NT2/D1 (cell line): ENCODE results near the gene PUM1.

Experiments
- DNase-seq: peaks from one replicate; pipeline ENCODE4 v3.0.0-alpha.2; 2011; ENCODE audit warnings: low read depth, low spot score
- H3K27me3 ChIP-seq: 2 replicates; pipeline ENCODE4 v1.6.0; 2011; ENCODE audit warnings: mild to moderate bottlenecking; ENCODE audit not compliant: insufficient read length, insufficient read depth
- H3K36me3 ChIP-seq: 2 replicates; pipeline ENCODE4 v1.6.1; 2011; ENCODE audit warnings: mild to moderate bottlenecking, low read length, mixed read lengths; ENCODE audit not compliant: insufficient read depth, insufficient read length
- H3K4me1 ChIP-seq: 2 replicates; pipeline ENCODE4 v1.5.1; 2011; ENCODE audit not compliant: insufficient read depth, insufficient read length
- H3K4me3 ChIP-seq: 2 replicates; pipeline ENCODE4 v1.5.1; 2011; ENCODE audit warnings: low read depth; ENCODE audit not compliant: insufficient read length
- H3K9ac ChIP-seq: 2 replicates; pipeline ENCODE4 v1.6.0; 2011; ENCODE audit warnings: low read depth; ENCODE audit not compliant: insufficient read length
- H3K9me3 ChIP-seq: 2 replicates; pipeline ENCODE4 v1.5.1; 2011; ENCODE audit warnings: mild to moderate bottlenecking, low read length; ENCODE audit not compliant: insufficient read depth
- SUZ12 ChIP-seq: IDR thresholded peaks from 2 replicates; pipeline ENCODE4 v1.6.1; 2011; ENCODE audit not compliant: insufficient read length, insufficient read depth; ENCODE audit errors: extremely low read depth
- YY1 ChIP-seq: IDR thresholded peaks from 2 replicates; pipeline ENCODE4 v1.6.1; 2011; ENCODE audit not compliant: insufficient read length, insufficient read depth
- ZNF274 ChIP-seq: IDR thresholded peaks from 2 replicates; pipeline ENCODE4 v1.6.1; 2011; ENCODE audit warnings: mild to moderate bottlenecking, low read depth, low read length

The PUM1 gene

DNA sequence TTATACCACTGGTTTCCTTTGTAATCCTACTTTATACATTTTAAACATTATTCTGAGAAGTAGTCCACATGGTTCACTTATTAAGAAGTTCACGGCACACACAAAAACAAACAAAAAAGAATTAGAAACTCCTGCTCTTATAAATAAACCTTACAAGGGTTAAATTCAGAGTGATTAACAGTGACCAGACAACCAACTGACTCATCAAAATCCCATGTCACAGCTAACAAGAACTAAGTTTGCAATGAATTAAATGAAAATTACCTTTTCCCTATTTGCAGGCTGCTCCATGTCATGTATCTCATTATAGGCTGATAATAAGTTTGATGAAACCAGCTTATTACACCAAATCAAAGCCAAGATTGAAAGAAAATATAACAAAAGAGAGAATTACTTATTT is 77.5 kb downstream of the PUM1 start:
- no peak for DNase-seq
- Histone ChIP-seq H3K9me3 (no peaks in the 10 kb centered on the region), H3K4me1 (no peaks in the 10 kb centered on the region), H3K36me3 (peaks cover 59% of the 10 kb centered on the region), H3K9ac (no peak overlapping the region), H3K27me3 (no peaks in the 10 kb centered on the region), H3K4me3 (no peak overlapping the region)
- no peak for TF ChIP-seq SUZ12
- TF ChIP-seq ZNF274: no peak
- TF ChIP-seq YY1: no peak

DNA sequence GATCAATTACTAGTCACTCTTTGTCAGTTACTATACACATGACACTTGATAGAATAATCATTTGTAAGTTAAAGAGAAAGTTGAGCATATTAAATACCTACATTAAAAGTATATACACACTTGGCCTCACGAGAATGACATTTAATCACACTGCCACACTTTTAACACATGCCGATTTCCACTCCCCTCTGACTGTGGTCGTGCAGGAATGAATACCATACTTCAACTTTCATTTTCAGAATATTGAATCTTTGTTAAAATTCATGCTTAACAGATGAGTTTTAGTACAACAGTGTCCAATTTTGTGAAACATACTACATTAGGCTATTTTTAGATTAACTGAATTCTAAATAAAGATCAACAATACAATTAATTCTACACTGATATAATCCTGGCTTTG is 78.8 kb downstream of the PUM1 start:
- Histone ChIP-seq H3K9ac (no peak overlapping the region), H3K27me3 (no peaks in the 10 kb centered on the region), H3K9me3 (no peaks in the 10 kb centered on the region), H3K4me1 (no peaks in the 10 kb centered on the region), H3K36me3 (peaks cover 54% of the 10 kb centered on the region), H3K4me3 (no peak overlapping the region)
- no peak for DNase-seq
- TF ChIP-seq YY1: no peak
- no peak for TF ChIP-seq SUZ12
- no peak for TF ChIP-seq ZNF274

DNA sequence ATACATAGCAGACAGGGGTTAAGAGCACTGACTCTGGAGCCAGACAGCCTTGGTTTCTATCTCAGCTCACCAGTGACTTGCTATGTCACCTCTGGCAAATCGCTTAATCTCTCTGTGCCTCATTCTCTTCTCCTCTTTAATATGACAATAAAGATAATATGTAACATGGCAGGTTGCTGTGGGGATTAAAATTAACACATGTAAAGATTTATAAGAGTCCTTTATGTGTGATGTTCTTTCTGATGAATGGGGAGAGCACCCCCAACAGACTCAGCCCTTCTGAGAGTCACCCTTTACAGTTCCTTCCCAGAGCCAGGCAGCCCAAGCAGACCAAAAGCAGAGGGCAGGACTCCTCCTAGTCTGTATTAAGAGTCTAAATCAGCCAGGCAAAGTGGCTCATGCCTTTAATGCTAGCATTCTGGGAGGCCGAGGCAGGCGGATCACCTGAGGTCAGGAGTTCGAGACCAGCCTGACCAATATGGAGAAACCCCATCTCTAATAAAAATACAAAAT is 80.5 kb downstream of the PUM1 start:
- Histone ChIP-seq H3K9me3 (no peaks in the 10 kb centered on the region), H3K27me3 (no peaks in the 10 kb centered on the region), H3K36me3 (peaks cover 53% of the 10 kb centered on the region), H3K4me3 (no peak overlapping the region), H3K9ac (no peak overlapping the region), H3K4me1 (no peaks in the 10 kb centered on the region)
- DNase-seq: no peak
- TF ChIP-seq ZNF274: no peak
- TF ChIP-seq YY1: no peak
- no peak for TF ChIP-seq SUZ12

DNA sequence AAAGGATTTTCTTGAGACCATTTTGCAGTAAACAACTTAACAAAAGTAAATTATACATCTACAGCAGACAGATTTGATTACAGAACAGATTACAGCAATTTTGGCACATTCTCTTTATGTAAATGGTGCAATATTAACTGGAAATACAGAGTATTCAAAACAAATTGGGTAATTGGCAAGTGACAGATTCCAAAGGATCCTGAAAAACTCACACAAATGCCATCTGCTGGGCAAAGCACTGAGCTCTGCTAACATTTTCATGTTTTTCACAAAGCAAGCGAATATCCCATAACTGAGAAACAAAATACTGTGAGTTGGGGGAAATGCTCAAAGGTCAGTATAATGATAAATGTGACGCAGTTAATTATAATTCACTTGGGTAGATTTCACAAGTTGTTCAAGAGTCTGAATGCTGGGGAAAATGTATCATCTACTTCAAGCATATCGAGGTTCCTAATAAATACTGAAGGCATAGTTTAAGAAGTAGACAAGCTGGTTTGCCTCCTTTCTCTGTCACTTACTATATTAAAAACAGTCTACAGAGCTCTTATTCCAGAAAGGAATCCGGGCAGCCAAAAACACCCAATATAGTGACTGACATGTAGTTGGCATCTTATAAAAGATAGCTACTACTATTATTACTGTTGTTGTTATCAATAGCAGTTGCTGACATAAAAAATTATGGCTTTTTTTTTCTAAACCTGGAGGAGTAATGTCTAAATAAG is 81.2 kb downstream of the PUM1 start:
- Histone ChIP-seq H3K9ac (no peak overlapping the region), H3K36me3 (peaks cover 56% of the 10 kb centered on the region), H3K9me3 (no peaks in the 10 kb centered on the region), H3K4me1 (no peaks in the 10 kb centered on the region), H3K4me3 (no peak overlapping the region), H3K27me3 (no peaks in the 10 kb centered on the region)
- no peak for TF ChIP-seq ZNF274
- TF ChIP-seq SUZ12: no peak
- TF ChIP-seq YY1: no peak
- no peak for DNase-seq

DNA sequence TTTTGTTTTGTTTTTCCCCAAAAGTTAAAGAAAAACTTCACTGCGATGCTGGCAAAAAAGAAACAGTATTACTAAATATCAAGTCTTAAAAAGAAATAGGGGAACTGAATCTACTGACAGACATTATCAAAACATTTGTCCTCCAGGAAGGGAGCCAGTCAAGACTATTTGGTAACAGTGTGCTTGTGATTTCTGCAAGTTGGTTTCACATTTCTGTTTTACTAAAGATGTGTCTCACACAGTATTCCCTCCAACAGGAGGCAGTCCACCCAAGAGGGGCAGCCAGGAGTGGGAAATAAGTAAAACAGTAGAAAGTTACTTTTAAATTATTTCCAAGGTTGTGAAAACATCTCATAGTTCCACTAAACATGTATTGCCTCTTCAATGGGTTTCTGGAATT is 82.6 kb downstream of the PUM1 start:
- no peak overlapping the region for H3K4me3 ChIP-seq
- no peak overlapping the region for H3K9ac ChIP-seq
- DNase-seq: no peak
- H3K27me3 ChIP-seq: no peaks in the 10 kb centered on the region
- no peaks in the 10 kb centered on the region for H3K4me1 ChIP-seq
- TF ChIP-seq ZNF274 (no peak), YY1 (no peak), SUZ12 (no peak)
- no peaks in the 10 kb centered on the region for H3K9me3 ChIP-seq
- H3K36me3 ChIP-seq: peaks cover 60% of the 10 kb centered on the region

DNA sequence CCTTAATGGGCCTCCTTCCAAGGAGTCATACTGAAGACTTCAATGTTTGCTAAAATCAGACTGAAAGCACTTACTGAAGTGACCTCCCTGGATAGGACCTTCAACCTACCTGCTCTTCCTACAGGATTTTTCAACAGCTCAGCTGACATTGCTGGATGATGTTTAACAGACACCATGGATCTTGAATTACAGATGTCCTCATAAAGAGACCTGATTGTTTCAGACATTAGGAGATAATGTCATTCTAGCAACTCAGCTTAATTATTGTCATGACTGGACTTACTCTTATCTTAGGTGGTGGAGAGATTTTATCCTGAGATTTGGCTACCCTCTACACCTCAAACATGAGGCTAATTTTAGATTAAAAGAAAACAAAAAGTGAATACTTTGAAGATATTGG is 83.1 kb downstream of the PUM1 start:
- no peaks in the 10 kb centered on the region for H3K4me1 ChIP-seq
- no peak for DNase-seq
- TF ChIP-seq YY1: no peak
- TF ChIP-seq SUZ12: no peak
- no peak for TF ChIP-seq ZNF274
- peaks cover 65% of the 10 kb centered on the region for H3K36me3 ChIP-seq
- no peaks in the 10 kb centered on the region for H3K9me3 ChIP-seq
- no peaks in the 10 kb centered on the region for H3K27me3 ChIP-seq
- no peak overlapping the region for H3K9ac ChIP-seq
- no peak overlapping the region for H3K4me3 ChIP-seq

DNA sequence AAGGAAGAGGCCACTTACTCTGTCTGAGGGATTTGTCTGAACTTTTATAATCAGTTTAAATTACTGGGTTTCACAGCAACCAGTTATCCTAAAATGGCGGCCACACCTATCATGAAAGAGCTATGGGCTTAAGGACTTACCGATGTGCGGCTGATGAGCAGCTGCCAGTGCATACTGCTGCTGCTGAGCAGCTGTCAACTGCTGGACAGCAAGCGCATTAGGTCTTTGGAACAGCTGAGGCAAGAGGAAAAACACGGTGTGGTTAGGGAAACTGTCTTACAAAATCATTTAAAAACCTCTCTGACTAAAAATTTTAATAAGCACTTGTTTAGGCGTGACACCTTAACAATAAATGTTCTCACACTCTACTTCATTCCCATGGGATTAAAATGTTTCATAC is 84.3 kb downstream of the PUM1 start:
- no peak overlapping the region for H3K4me3 ChIP-seq
- TF ChIP-seq SUZ12 (no peak), ZNF274 (no peak), YY1 (no peak)
- H3K9me3 ChIP-seq: no peaks in the 10 kb centered on the region
- no peak for DNase-seq
- H3K36me3 ChIP-seq: peaks cover 76% of the 10 kb centered on the region
- no peaks in the 10 kb centered on the region for H3K4me1 ChIP-seq
- no peak overlapping the region for H3K9ac ChIP-seq
- H3K27me3 ChIP-seq: no peaks in the 10 kb centered on the region
